Hematopoietic multipotent progenitor cell treated with erythropoietin and hydrocortisone succinate and interleukin-3 and kit ligand, for 6 days (in vitro differentiated cells): Measurements from ENCODE around the gene BAG5.
A peak's percentile ranks its signal among the peaks of the same experiment; 100 is the strongest.

Source experiments
- DNase-seq: peaks from one replicate; pipeline ENCODE4 v3.0.0-alpha.2; 2015

Gene BAG5

GRCh38 chr14:103563844-103564505 lies 1.5 kb upstream of the BAG5 start:
- DNase-seq, result peak; percentile 70

- DNase-seq, result no peak
These were observed 766 bp upstream of the BAG5 start for GRCh38 chr14:103563226-103563620.

- no peak for DNase-seq
These were observed 353 bp downstream of the BAG5 start for GRCh38 chr14:103562179-103562428.

GRCh38 chr14:103561381-103562178 lies 877 bp downstream of the BAG5 start:
- DNase-seq, result peak; percentile 83

- no peak for DNase-seq
These were observed 1.8 kb downstream of the BAG5 start for GRCh38 chr14:103560691-103561090.

- DNase-seq, result no peak
These were observed 2.7 kb downstream of the BAG5 start for GRCh38 chr14:103559766-103560165.

GRCh38 chr14:103558071-103558882 lies 4.2 kb downstream of the BAG5 start:
- no peak for DNase-seq

- DNase-seq, result no peak
These were observed 5.3 kb downstream of the BAG5 start for GRCh38 chr14:103556946-103557758.

GRCh38 chr14:103555559-103556337 lies 6.7 kb downstream of the BAG5 start:
- DNase-seq, result no peak

- DNase-seq, result no peak
These were observed 9.6 kb downstream of the BAG5 start for GRCh38 chr14:103552846-103553210.

- no peak for DNase-seq
These were observed 10.2 kb downstream of the BAG5 start for GRCh38 chr14:103552011-103552845.

GRCh38 chr14:103551338-103551762 lies 11.1 kb downstream of the BAG5 start:
- no peak for DNase-seq

- no peak for DNase-seq
These were observed 11.8 kb downstream of the BAG5 start for GRCh38 chr14:103550451-103551337.

GRCh38 chr14:103549361-103550311 lies 12.8 kb downstream of the BAG5 start:
- no peak for DNase-seq

GRCh38 chr14:103548463-103549351 lies 13.8 kb downstream of the BAG5 start:
- DNase-seq, result no peak

GRCh38 chr14:103547941-103548462 lies 14.5 kb downstream of the BAG5 start:
- no peak for DNase-seq

GRCh38 chr14:103547455-103547940 lies 15.0 kb downstream of the BAG5 start:
- DNase-seq, result no peak
